Esophagus muscularis mucosa (tissue), 4 donors: ENCODE results near the gene HIF1AN.

Experiments used
- EP300 ChIP-seq: sonication (generic); formaldehyde crosslinking; IDR thresholded peaks from one replicate; pipeline ENCODE4 v1.6.1; 2017; ENCODE audit warnings: antibody characterized with exemption
- POLR2A ChIP-seq: fragments of 450-650 bp; IDR thresholded peaks from one replicate; pipeline ENCODE4 v1.6.1; 2017; ENCODE audit warnings: antibody characterized with exemption, moderate library complexity, mild to moderate bottlenecking, low read depth
- POLR2AphosphoS5 ChIP-seq, 2 donors: sonication (generic); formaldehyde crosslinking; IDR thresholded peaks; one replicate each; pipeline ENCODE4 v1.6.1; 2017; ENCODE audit warnings: antibody characterized with exemption in 2 of 2
- TF ChIP-seq, protein P1 (sequence below), 3 experiments: fragments of 200-600 bp in 2 of 3; fragments of 450-650 bp in 1 of 3; sonication (generic) in 2 of 3; IDR thresholded peaks; one replicate each; pipeline ENCODE4 v1.5.1; 2017 to 2019; ENCODE audit warnings: antibody characterized with exemption in 3 of 3, mild to moderate bottlenecking in 2 of 3, moderate library complexity in 1 of 3

DNA sequence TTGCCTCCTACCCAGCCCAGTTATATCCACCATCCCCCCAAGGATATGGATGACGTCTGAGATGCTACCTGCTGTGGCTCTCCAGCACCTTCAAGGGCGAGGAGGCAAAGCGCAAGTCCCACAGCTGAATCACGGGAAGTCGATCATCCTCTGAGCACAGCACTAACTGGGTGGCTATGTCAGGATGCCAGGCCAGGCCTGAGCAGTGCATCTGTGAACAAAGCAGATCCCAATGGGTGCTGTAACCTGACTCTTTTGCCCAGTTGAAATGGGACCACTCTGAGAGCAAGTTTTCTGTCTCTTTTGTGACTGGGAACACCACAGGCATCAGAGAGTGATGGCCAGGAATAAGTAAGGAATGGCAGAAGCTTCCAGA, 28.4 kb upstream of the HIF1AN start:
- no peak for TF ChIP-seq POLR2A
- TF ChIP-seq, protein P1, sequence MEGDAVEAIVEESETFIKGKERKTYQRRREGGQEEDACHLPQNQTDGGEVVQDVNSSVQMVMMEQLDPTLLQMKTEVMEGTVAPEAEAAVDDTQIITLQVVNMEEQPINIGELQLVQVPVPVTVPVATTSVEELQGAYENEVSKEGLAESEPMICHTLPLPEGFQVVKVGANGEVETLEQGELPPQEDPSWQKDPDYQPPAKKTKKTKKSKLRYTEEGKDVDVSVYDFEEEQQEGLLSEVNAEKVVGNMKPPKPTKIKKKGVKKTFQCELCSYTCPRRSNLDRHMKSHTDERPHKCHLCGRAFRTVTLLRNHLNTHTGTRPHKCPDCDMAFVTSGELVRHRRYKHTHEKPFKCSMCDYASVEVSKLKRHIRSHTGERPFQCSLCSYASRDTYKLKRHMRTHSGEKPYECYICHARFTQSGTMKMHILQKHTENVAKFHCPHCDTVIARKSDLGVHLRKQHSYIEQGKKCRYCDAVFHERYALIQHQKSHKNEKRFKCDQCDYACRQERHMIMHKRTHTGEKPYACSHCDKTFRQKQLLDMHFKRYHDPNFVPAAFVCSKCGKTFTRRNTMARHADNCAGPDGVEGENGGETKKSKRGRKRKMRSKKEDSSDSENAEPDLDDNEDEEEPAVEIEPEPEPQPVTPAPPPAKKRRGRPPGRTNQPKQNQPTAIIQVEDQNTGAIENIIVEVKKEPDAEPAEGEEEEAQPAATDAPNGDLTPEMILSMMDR (IDR thresholded peaks at IDR 0.05) = no peak
- no peak for TF ChIP-seq EP300
- TF ChIP-seq POLR2AphosphoS5 (IDR thresholded peaks at IDR 0.05) = no peak
